OCI-LY3 (cell line): ENCODE data around the gene GRIK2.

ENCODE experiments used
- EZH2phosphoT487 ChIP-seq: fragments of 200-600 bp; shearing (Covaris generic); IDR thresholded peaks from 2 replicates; pipeline ENCODE4 v1.6.1; 2018; ENCODE audit warnings: antibody characterized with exemption, mixed run types, low read depth
- TF ChIP-seq, protein P1 (sequence below): fragments of 200-600, 300-600 bp; sonication (generic); IDR thresholded peaks from 2 replicates; pipeline ENCODE4 v1.5.1; 2014; ENCODE audit warnings: antibody characterized with exemption, low read length, low read depth

GRCh38 chr6:101689695-101690094 is 296.2 kb downstream of the GRIK2 start:
- TF ChIP-seq, protein P1, sequence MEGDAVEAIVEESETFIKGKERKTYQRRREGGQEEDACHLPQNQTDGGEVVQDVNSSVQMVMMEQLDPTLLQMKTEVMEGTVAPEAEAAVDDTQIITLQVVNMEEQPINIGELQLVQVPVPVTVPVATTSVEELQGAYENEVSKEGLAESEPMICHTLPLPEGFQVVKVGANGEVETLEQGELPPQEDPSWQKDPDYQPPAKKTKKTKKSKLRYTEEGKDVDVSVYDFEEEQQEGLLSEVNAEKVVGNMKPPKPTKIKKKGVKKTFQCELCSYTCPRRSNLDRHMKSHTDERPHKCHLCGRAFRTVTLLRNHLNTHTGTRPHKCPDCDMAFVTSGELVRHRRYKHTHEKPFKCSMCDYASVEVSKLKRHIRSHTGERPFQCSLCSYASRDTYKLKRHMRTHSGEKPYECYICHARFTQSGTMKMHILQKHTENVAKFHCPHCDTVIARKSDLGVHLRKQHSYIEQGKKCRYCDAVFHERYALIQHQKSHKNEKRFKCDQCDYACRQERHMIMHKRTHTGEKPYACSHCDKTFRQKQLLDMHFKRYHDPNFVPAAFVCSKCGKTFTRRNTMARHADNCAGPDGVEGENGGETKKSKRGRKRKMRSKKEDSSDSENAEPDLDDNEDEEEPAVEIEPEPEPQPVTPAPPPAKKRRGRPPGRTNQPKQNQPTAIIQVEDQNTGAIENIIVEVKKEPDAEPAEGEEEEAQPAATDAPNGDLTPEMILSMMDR, result no peak
- no peak for TF ChIP-seq EZH2phosphoT487
